GM23338 (cell line): ENCODE data around the gene GPD1L. TPM values are rescaled to one million over a fixed set of nuclear protein-coding genes. Genes with fewer than 3 reads are reported as not detected.

Experiments
- ATAC-seq: fragments of 200-7000 bp; cut with Tn5 transposase; 3 replicates; pipeline ENCODE4 v1.9.1; 2020
- DNase-seq: peaks from one replicate; pipeline ENCODE4 v3.0.0-alpha.2; 2015; ENCODE audit warnings: low spot score
- H2AFZ ChIP-seq: fragments of 200-600 bp; sonication (generic); 2 replicates; pipeline ENCODE4 v1.8.0; 2016; ENCODE audit warnings: antibody characterized with exemption, mild to moderate bottlenecking, moderate library complexity
- H3F3A ChIP-seq: fragments of 200-600 bp; sonication (generic); replicated peaks from 2 replicates; pipeline ENCODE4 v1.8.0; 2017; ENCODE audit warnings: antibody characterized with exemption, mixed run types, low read depth
- H3K27ac ChIP-seq: fragments of 200-600 bp; sonication (generic); 2 replicates; pipeline ENCODE4 v1.6.1; 2016; ENCODE audit warnings: low read depth
- H3K27me3 ChIP-seq: fragments of 200-600 bp; sonication (generic); 2 replicates; pipeline ENCODE4 v1.8.0; 2016; ENCODE audit warnings: mild to moderate bottlenecking, mixed run types, moderate library complexity; ENCODE audit not compliant: insufficient read depth
- H3K36me3 ChIP-seq: fragments of 200-600 bp; sonication (generic); 2 replicates; pipeline ENCODE4 v1.8.0; 2016; ENCODE audit warnings: mild to moderate bottlenecking; ENCODE audit not compliant: insufficient read depth
- H3K4me1 ChIP-seq: fragments of 200-600 bp; sonication (generic); 2 replicates; pipeline ENCODE4 v1.8.0; 2016; ENCODE audit warnings: mild to moderate bottlenecking, moderate library complexity; ENCODE audit not compliant: insufficient read depth
- H3K4me2 ChIP-seq: fragments of 200-600 bp; sonication (generic); 2 replicates; pipeline ENCODE4 v1.7.1; 2017; ENCODE audit warnings: mixed run types
- H3K4me3 ChIP-seq: fragments of 200-600 bp; sonication (generic); 2 replicates; pipeline ENCODE4 v1.6.1; 2016; ENCODE audit warnings: mixed run types
- H3K79me2 ChIP-seq: fragments of 200-600 bp; sonication (generic); replicated peaks from 2 replicates; pipeline ENCODE4 v1.8.0; 2017; ENCODE audit warnings: mild to moderate bottlenecking; ENCODE audit not compliant: insufficient read depth
- H3K9me2 ChIP-seq: fragments of 200-600 bp; sonication (generic); 2 replicates; pipeline ENCODE4 v1.8.0; 2017; ENCODE audit not compliant: insufficient read depth
- H4K20me1 ChIP-seq: fragments of 200-600 bp; sonication (generic); replicated peaks from 2 replicates; pipeline ENCODE4 v1.8.0; 2017; ENCODE audit warnings: mild to moderate bottlenecking; ENCODE audit not compliant: insufficient read depth
- H3K27ac Mint-ChIP-seq: 2 replicates; pipeline ENCODE4 v1.8.0; 2020; ENCODE audit warnings: inconsistent platforms, mild to moderate bottlenecking, moderate library complexity, mixed read lengths
- H3K27me3 Mint-ChIP-seq: 3 replicates; pipeline ENCODE4 v1.8.0; 2022; ENCODE audit warnings: low read depth, mild to moderate bottlenecking, moderate library complexity, mixed read lengths, inconsistent platforms; ENCODE audit not compliant: insufficient read depth, poor library complexity
- H3K36me3 Mint-ChIP-seq: 3 replicates; pipeline ENCODE4 v1.8.0; 2021; ENCODE audit warnings: low read depth, mild to moderate bottlenecking, inconsistent platforms, moderate library complexity, mixed read lengths
- H3K4me1 Mint-ChIP-seq: 3 replicates; pipeline ENCODE4 v1.8.0; 2020; ENCODE audit warnings: mild to moderate bottlenecking, inconsistent platforms, mixed read lengths
- H3K4me3 Mint-ChIP-seq: 3 replicates; pipeline ENCODE4 v1.8.0; 2021; ENCODE audit warnings: moderate library complexity, mild to moderate bottlenecking, inconsistent platforms, mixed read lengths
- H3K9me3 Mint-ChIP-seq: 3 replicates; pipeline ENCODE4 v1.8.0; 2020; ENCODE audit warnings: moderate library complexity, mild to moderate bottlenecking, inconsistent platforms, mixed read lengths
- CREB1 ChIP-seq: fragments of 250-450 bp; sonication (Bioruptor Pico); IDR thresholded peaks from 2 replicates; pipeline ENCODE4 v1.5.0; 2020; ENCODE audit warnings: low read depth, mild to moderate bottlenecking, moderate library complexity
- CTCF ChIP-seq, 2 experiments: fragments of 200-600 bp in 1 of 2; sonication (generic) in 1 of 2; conservative IDR thresholded peaks; 2 replicates each; pipeline versions ENCODE4 v1.5.1 to v1.6.1; 2016 to 2017; ENCODE audit warnings: antibody characterized with exemption in 2 of 2, low read depth in 2 of 2, mild to moderate bottlenecking in 2 of 2, moderate library complexity in 1 of 2
- ETS1 ChIP-seq: IDR thresholded peaks from 2 replicates; pipeline ENCODE4 v1.6.1; 2016; ENCODE audit warnings: antibody characterized with exemption
- EZH2 ChIP-seq: fragments of 200-600 bp; sonication (generic); IDR thresholded peaks from one replicate; pipeline ENCODE4 v1.8.0; 2017; ENCODE audit warnings: antibody characterized with exemption, mild to moderate bottlenecking, low read depth; ENCODE audit not compliant: unreplicated experiment
- EZH2phosphoT487 ChIP-seq: fragments of 200-600 bp; sonication (generic); IDR thresholded peaks from one replicate; pipeline ENCODE4 v1.8.1; 2018; ENCODE audit warnings: antibody characterized with exemption; ENCODE audit not compliant: unreplicated experiment
- REST ChIP-seq: IDR thresholded peaks from one replicate; pipeline ENCODE4 v1.6.1; 2018; ENCODE audit warnings: antibody characterized with exemption; ENCODE audit not compliant: unreplicated experiment
- STAT1 ChIP-seq: IDR thresholded peaks from one replicate; pipeline ENCODE4 v1.6.1; 2016; ENCODE audit warnings: antibody characterized with exemption; ENCODE audit not compliant: unreplicated experiment
- ZNF331 ChIP-seq: fragments of 250-450 bp; sonication (Bioruptor Pico); IDR thresholded peaks from 2 replicates; pipeline ENCODE4 v1.5.0; 2020; ENCODE audit warnings: low read depth, mild to moderate bottlenecking, moderate library complexity
- ZNF462 ChIP-seq: fragments of 250-450 bp; sonication (Bioruptor Pico); IDR thresholded peaks from 2 replicates; pipeline ENCODE4 v1.5.0; 2020; ENCODE audit warnings: mild to moderate bottlenecking, moderate library complexity
- polyA plus RNA-seq: library from polyadenylated mRNA; unstranded; fragments of >200 nt; fragmentation: Nextera tagmentation; extraction: Ambion mirVana; gene quantifications from 2 replicates; pipeline ENCODE4 v1.2.1, GENCODE V29; 2016
- total RNA-seq: library from RNA; depleted of rRNA; stranded (reverse); fragments of >200 nt; shearing (Covaris generic); gene quantifications from 2 replicates; pipeline ENCODE4 v1.2.3, GENCODE V29; 2014

Gene GPD1L
- total and polyA plus RNA-seq, 2 experiments from 2014 or later: 2.0 to 6.4 TPM

GRCh38 chr3:32198714-32199113 is 92.3 kb downstream of the GPD1L start:
- H3K4me1 Mint-ChIP-seq: no peaks in the 10 kb centered on the region; the same call in 2 of the 3 replicates
- no peak for TF ChIP-seq EZH2
- TF ChIP-seq CTCF (conservative IDR thresholded peaks at IDR 0.05; ENCODE audit: low read depth in 2 of 2): no peak
- no peak for TF ChIP-seq CREB1 (CRISPR knock-in tag)
- no peaks in the 10 kb centered on the region for H3K27me3 ChIP-seq
- no peaks in the 10 kb centered on the region for H3K79me2 ChIP-seq
- no peaks in the 10 kb centered on the region; the same call in 1 of the 2 replicates for H3K9me2 ChIP-seq
- H3K4me1 ChIP-seq: no peaks in the 10 kb centered on the region
- H3K9me3 Mint-ChIP-seq: no peaks in the 10 kb centered on the region
- no peak overlapping the region for H3K4me3 Mint-ChIP-seq
- no peak overlapping the region for H3K27ac ChIP-seq
- H3K36me3 Mint-ChIP-seq: no peaks in the 10 kb centered on the region
- H2AFZ ChIP-seq: peak overlapping the region; percentile 18; the same call in 1 of the 2 replicates
- no peaks in the 10 kb centered on the region for H4K20me1 ChIP-seq
- no peak overlapping the region for H3K4me2 ChIP-seq
- DNase-seq (no peak), ATAC-seq (no peak)
- H3K27ac Mint-ChIP-seq: no peak overlapping the region
- no peaks in the 10 kb centered on the region for H3K36me3 ChIP-seq
- no peaks in the 10 kb centered on the region for H3F3A ChIP-seq
- H3K27me3 Mint-ChIP-seq: no peaks in the 10 kb centered on the region
- no peak overlapping the region for H3K4me3 ChIP-seq

- no peaks in the 10 kb centered on the region for H3K27me3 ChIP-seq
- Mint-ChIP-seq H3K36me3 (no peaks in the 10 kb centered on the region), H3K4me1 (no peaks in the 10 kb centered on the region; the same call in 2 of the 3 replicates), H3K9me3 (no peaks in the 10 kb centered on the region), H3K4me3 (no peak overlapping the region), H3K27ac (no peak overlapping the region), H3K27me3 (no peaks in the 10 kb centered on the region)
- H3K4me2 ChIP-seq: no peak overlapping the region
- no peak overlapping the region for H3K27ac ChIP-seq
- no peaks in the 10 kb centered on the region for H3F3A ChIP-seq
- no peaks in the 10 kb centered on the region for H3K36me3 ChIP-seq
- ATAC-seq (no peak), DNase-seq (no peak)
- no peaks in the 10 kb centered on the region; the same call in 1 of the 2 replicates for H3K9me2 ChIP-seq
- no peaks in the 10 kb centered on the region for H3K4me1 ChIP-seq
- H4K20me1 ChIP-seq: no peaks in the 10 kb centered on the region
- no peak overlapping the region for H2AFZ ChIP-seq
- no peaks in the 10 kb centered on the region for H3K79me2 ChIP-seq
- H3K4me3 ChIP-seq: no peak overlapping the region
- no peak for TF ChIP-seq ETS1
- no peak for TF ChIP-seq EZH2phosphoT487
- no peak for TF ChIP-seq CREB1 (CRISPR knock-in tag)
- no peak for TF ChIP-seq ZNF331 (CRISPR knock-in tag)
- TF ChIP-seq REST: no peak
- TF ChIP-seq ZNF462: no peak
- TF ChIP-seq STAT1: no peak
Measured at GRCh38 chr3:32200490-32200889, 94.1 kb downstream of the GPD1L start.
